OCI-LY7 (cell line): ENCODE results near the gene ZNF45. TPM values are rescaled to one million over a fixed set of nuclear protein-coding genes. Genes with fewer than 3 reads are reported as not detected.

Experiments used
- BruUV-seq: library from RNA; stranded (reverse); fragments of 400-500 nt; replicated peaks from 2 replicates; lab custom pipeline; 2021; lab: Mats Ljungman, UMichigan
- CTCF ChIA-PET: fragments of 300-600 bp; sonication (Branson Sonifier 250); formaldehyde crosslinking; loops from one replicate; lab custom pipeline; 2022; ENCODE audit warnings: antibody characterized with exemption; ENCODE audit not compliant: unreplicated experiment; lab: Charles Lee
- POLR2A ChIA-PET: fragments of 300-600 bp; sonication (Branson Sonifier 250); formaldehyde crosslinking; loops from one replicate; lab custom pipeline; 2022; ENCODE audit warnings: antibody characterized with exemption; lab: Charles Lee
- DNase-seq: peaks from one replicate; pipeline ENCODE4 v3.0.0-alpha.2; 2015; ENCODE audit warnings: low spot score
- H2AFZ ChIP-seq: fragments of 200-600 bp; sonication (generic), shearing (Covaris generic); 2 replicates; pipeline ENCODE4 v1.6.1; 2014; ENCODE audit warnings: mild to moderate bottlenecking, antibody characterized with exemption, low read length, moderate library complexity
- H3K27ac ChIP-seq: fragments of 200-600 bp; sonication (generic); 2 replicates; pipeline ENCODE4 v1.5.1; 2014; ENCODE audit warnings: mixed run types, low read depth, mild to moderate bottlenecking, moderate library complexity, low read length, inconsistent platforms; ENCODE audit not compliant: poor library complexity, severe bottlenecking
- H3K36me3 ChIP-seq: fragments of 200-600 bp; sonication (generic); 2 replicates; pipeline ENCODE4 v1.6.1; 2014; ENCODE audit warnings: mild to moderate bottlenecking, antibody characterized with exemption, low read length, moderate library complexity, mixed read lengths; ENCODE audit not compliant: insufficient read depth
- H3K4me1 ChIP-seq: fragments of 200-600 bp; sonication (generic); 2 replicates; pipeline ENCODE4 v1.5.1; 2014; ENCODE audit warnings: mild to moderate bottlenecking, low read length; ENCODE audit not compliant: insufficient read depth, poor library complexity, severe bottlenecking
- H3K4me2 ChIP-seq: fragments of 200-600 bp; sonication (generic); 2 replicates; pipeline ENCODE4 v1.6.1; 2014; ENCODE audit warnings: mild to moderate bottlenecking, low read length
- H3K4me3 ChIP-seq: fragments of 200-600 bp; sonication (generic); 2 replicates; pipeline ENCODE4 v1.5.1; 2014; ENCODE audit warnings: mild to moderate bottlenecking, low read depth, low read length; ENCODE audit not compliant: poor library complexity, severe bottlenecking
- H3K79me2 ChIP-seq: fragments of 200-600 bp; sonication (generic); 2 replicates; pipeline ENCODE4 v1.6.1; 2016; ENCODE audit warnings: low read depth, mild to moderate bottlenecking, low read length, moderate library complexity, mixed read lengths; ENCODE audit not compliant: insufficient read depth
- H3K9me2 ChIP-seq: fragments of 200-600 bp; sonication (generic); 2 replicates; pipeline ENCODE4 v1.6.1; 2016; ENCODE audit warnings: mild to moderate bottlenecking, low read length, mixed read lengths; ENCODE audit not compliant: insufficient read depth
- H3K9me3 ChIP-seq: fragments of 200-600 bp; sonication (generic); 2 replicates; pipeline ENCODE4 v1.6.1; 2014; ENCODE audit warnings: mild to moderate bottlenecking, mixed run types, low read length, mixed read lengths
- H4K20me1 ChIP-seq: fragments of 200-600 bp; sonication (generic); 2 replicates; pipeline ENCODE4 v1.6.1; 2014; ENCODE audit warnings: mild to moderate bottlenecking, antibody characterized with exemption, low read length, moderate library complexity, mixed read lengths; ENCODE audit not compliant: insufficient read depth
- EZH2phosphoT487 ChIP-seq: fragments of 200-600 bp; sonication (generic); IDR thresholded peaks from 2 replicates; pipeline ENCODE4 v1.6.1; 2018; ENCODE audit warnings: low read depth, borderline replicate concordance, mild to moderate bottlenecking, mixed run types, antibody characterized with exemption, low read length, moderate library complexity, mixed read lengths
- intact Hi-C: fragments of 100-400 bp; cut with micrococcal nuclease; formaldehyde crosslinking; loops from one replicate; pipeline ENCODE4 v1.10.0; 2022; ENCODE audit not compliant: unreplicated experiment
- total RNA-seq, 2 experiments: library from RNA; depleted of rRNA in 1 of 2; stranded (reverse); fragments of >200 nt in 1 of 2; shearing (Covaris generic) in 1 of 2; gene quantifications; 2 replicates each; pipeline ENCODE4 v1.2.3, GENCODE V29; 2014 to 2022
- TF ChIP-seq, protein P1 (sequence below): fragments of 200-600 bp; sonication (generic); conservative IDR thresholded peaks from 2 replicates; pipeline ENCODE4 v1.5.1; 2014; ENCODE audit warnings: mild to moderate bottlenecking, antibody characterized with exemption, low read length, moderate library complexity, mixed read lengths

ZNF45 gene
- total RNA-seq, 2 experiments from 2014 or later = 9.7 to 15.3 TPM

DNA sequence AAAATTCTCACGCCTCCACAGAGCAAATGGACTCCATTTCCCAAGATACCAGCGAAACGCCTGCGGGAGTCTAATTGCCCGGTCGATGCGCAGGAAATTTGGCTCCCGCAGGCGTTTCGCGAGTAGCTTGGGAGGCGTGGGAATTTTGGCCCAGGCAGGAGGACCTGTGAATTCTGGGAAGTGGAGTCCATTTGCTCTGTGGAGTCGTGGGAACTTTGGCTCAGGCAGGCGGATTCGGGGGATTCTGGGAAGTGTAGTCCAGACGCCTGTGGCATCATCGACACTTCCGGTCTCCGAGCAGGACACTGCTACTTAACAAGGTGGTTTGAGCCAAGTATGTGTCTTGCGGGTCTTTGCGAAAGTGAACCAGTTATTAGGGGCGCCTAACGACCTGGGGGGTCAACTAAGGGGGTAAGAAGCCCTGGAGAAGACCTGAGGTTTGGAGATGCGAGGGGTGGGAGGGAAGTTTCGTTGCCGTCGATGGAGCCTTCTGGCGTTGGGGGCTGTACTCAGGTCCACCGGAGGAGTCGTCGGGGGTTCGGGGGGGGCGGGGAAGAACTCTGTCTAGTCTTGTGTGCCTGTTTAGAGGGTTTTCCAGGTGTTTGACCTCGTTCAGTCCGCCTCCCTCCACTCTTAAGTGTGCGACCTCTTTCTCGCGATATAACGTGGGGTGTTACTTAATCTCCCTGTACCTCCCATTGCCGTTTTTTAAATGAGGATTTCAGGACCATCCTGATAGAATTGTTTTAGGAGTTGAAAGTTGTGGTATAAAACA is 49.0 kb upstream of the ZNF45 start, which contains the start of gene ZNF155:
Gene ZNF155 (plus strand): TSS at position 277 of the 775 bp plus-strand sequence. CDS start 4,356 bp downstream, outside the sequence.
- intact Hi-C loops = no loop called here
- no peaks in the 10 kb centered on the region for H3K79me2 ChIP-seq
- H3K4me2 ChIP-seq = no peak within 1 kb of the TSS
- POLR2A ChIA-PET = no interaction called here
- H2AFZ ChIP-seq = no peak within 1 kb of the TSS
- no peaks in the 10 kb centered on the region for H4K20me1 ChIP-seq
- H3K4me1 ChIP-seq = no peaks in the 10 kb centered on the region
- no peaks in the 10 kb centered on the region for H3K9me2 ChIP-seq
- H3K9me3 ChIP-seq = no peaks in the 10 kb centered on the region
- H3K36me3 ChIP-seq = no peaks in the 10 kb centered on the region
- no peak for DNase-seq
- BruUV-seq = no TSS peak
- H3K4me3 ChIP-seq = no peak within 1 kb of the TSS
- CTCF ChIA-PET = no interaction called here
- TF ChIP-seq, protein P1, sequence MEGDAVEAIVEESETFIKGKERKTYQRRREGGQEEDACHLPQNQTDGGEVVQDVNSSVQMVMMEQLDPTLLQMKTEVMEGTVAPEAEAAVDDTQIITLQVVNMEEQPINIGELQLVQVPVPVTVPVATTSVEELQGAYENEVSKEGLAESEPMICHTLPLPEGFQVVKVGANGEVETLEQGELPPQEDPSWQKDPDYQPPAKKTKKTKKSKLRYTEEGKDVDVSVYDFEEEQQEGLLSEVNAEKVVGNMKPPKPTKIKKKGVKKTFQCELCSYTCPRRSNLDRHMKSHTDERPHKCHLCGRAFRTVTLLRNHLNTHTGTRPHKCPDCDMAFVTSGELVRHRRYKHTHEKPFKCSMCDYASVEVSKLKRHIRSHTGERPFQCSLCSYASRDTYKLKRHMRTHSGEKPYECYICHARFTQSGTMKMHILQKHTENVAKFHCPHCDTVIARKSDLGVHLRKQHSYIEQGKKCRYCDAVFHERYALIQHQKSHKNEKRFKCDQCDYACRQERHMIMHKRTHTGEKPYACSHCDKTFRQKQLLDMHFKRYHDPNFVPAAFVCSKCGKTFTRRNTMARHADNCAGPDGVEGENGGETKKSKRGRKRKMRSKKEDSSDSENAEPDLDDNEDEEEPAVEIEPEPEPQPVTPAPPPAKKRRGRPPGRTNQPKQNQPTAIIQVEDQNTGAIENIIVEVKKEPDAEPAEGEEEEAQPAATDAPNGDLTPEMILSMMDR = no peak
- no peak for TF ChIP-seq EZH2phosphoT487
- no peak within 1 kb of the TSS for H3K27ac ChIP-seq

DNA sequence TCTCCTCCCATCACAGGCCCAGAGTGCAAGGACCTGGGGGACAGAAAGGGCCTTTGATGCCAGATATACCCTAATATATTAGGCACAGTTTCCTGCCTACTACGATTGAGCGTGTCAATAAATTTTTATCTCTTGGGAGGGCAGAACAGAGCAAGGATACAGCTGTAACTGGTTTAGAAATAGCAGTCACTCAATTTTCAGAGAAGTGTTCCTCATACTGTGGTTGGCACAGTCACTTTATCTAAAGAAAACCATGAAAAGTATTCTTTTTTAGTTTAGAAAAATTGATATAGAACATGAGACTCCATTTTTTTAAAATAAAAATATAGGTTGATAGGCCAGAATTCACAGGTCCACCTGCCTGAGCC is 48.4 kb upstream of the ZNF45 start:
- no peaks in the 10 kb centered on the region for H3K4me1 ChIP-seq
- H3K79me2 ChIP-seq = no peaks in the 10 kb centered on the region
- no peak overlapping the region for H3K4me3 ChIP-seq
- H2AFZ ChIP-seq = no peak overlapping the region
- H4K20me1 ChIP-seq = no peaks in the 10 kb centered on the region
- H3K36me3 ChIP-seq = no peaks in the 10 kb centered on the region
- TF ChIP-seq, protein P1 = no peak
- TF ChIP-seq EZH2phosphoT487 = no peak
- H3K4me2 ChIP-seq = no peak overlapping the region
- POLR2A ChIA-PET = no interaction called here
- no peak for DNase-seq
- H3K9me2 ChIP-seq = no peaks in the 10 kb centered on the region
- H3K9me3 ChIP-seq = no peaks in the 10 kb centered on the region
- BruUV-seq = no TSS peak
- CTCF ChIA-PET = no interaction called here
- intact Hi-C loops = no loop called here
- no peak overlapping the region for H3K27ac ChIP-seq

DNA sequence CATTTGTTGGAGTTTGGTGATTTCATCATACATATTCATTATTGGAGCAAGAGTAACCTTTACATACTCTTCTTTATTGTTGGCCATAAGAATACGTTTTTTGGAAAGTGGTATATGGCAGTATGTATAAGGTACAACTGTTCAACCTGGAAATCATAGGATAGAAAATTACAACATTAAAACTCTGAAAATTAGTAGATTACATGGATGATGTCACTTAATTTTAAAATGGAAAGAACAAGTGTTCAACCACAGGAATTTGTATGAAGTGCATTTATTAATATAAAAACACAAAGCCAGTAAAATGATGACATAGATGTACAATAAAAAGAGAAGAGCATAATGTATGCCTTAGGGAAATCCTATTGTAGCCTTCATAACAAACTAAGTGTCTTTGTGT is 41.6 kb upstream of the ZNF45 start:
- Histone ChIP-seq H3K36me3 (no peaks in the 10 kb centered on the region), H2AFZ (no peak overlapping the region), H3K4me2 (no peak overlapping the region), H3K9me3 (no peaks in the 10 kb centered on the region), H3K79me2 (no peaks in the 10 kb centered on the region), H3K27ac (no peak overlapping the region), H3K4me3 (no peak overlapping the region), H3K9me2 (no peaks in the 10 kb centered on the region), H4K20me1 (no peaks in the 10 kb centered on the region), H3K4me1 (no peaks in the 10 kb centered on the region)
- ChIA-PET CTCF (no interaction called here), POLR2A (no interaction called here)
- intact Hi-C loops = no loop called here
- DNase-seq = no peak
- BruUV-seq = no TSS peak
- TF ChIP-seq EZH2phosphoT487 = no peak
- TF ChIP-seq, protein P1 = no peak
